B cell (primary cell): ENCODE results near the gene ABLIM3. TPM values are rescaled to one million over a fixed set of nuclear protein-coding genes. Genes with fewer than 3 reads are reported as not detected.

Experiments
- ATAC-seq: fragments of 200-7000 bp; cut with Tn5 transposase; one replicate; pipeline ENCODE4 v1.10.0; 2021; ENCODE audit warnings: low read depth, mild to moderate bottlenecking, moderate number of reproducible peaks, moderate library complexity
- CTCF ChIA-PET: fragments of 350-600 bp; sonication (Branson Sonifier 250); formaldehyde crosslinking; loops from one replicate; lab custom pipeline; 2021; ENCODE audit warnings: antibody characterized with exemption, inconsistent platforms; lab: Charles Lee
- POLR2A ChIA-PET: fragments of 350-600 bp; sonication (Branson Sonifier 250); formaldehyde crosslinking; loops from one replicate; lab custom pipeline; 2021; ENCODE audit warnings: antibody characterized with exemption; lab: Charles Lee
- DNase-seq: peaks from one replicate; pipeline ENCODE4 v3.0.0; 2013
- H2AFZ ChIP-seq: 2 replicates; pipeline ENCODE4 v1.6.1; 2012; ENCODE audit warnings: mild to moderate bottlenecking, low read depth, low read length; ENCODE audit not compliant: insufficient read depth, poor library complexity, severe bottlenecking
- H3K27ac ChIP-seq, 2 donors: 1 replicate in 1 of 2; 2 replicates in 1 of 2; pipeline ENCODE4 v1.5.1; 2012 to 2013; ENCODE audit warnings: low read length in 2 of 2, mild to moderate bottlenecking in 2 of 2, moderate library complexity in 1 of 2
- H3K27me3 ChIP-seq, 4 experiments: fragments of 200-600 bp in 1 of 4; sonication (generic) in 1 of 4; replicated peaks in 1 of 4; 1 replicate in 2 of 4; 2 replicates in 2 of 4; pipeline versions ENCODE4 v1.6.1 to v1.7.0; 2013 to 2016; ENCODE audit warnings: low read length in 3 of 4, mild to moderate bottlenecking in 2 of 4, mixed read lengths in 1 of 4, moderate library complexity in 1 of 4; ENCODE audit not compliant: insufficient read depth in 4 of 4, control insufficient read depth in 3 of 4; ENCODE audit errors: control extremely low read depth in 1 of 4
- H3K36me3 ChIP-seq, 2 experiments: replicated peaks in 1 of 2; 1 replicate in 1 of 2; 2 replicates in 1 of 2; pipeline versions ENCODE4 v1.6.1 to v1.7.1; 2013; ENCODE audit warnings: low read length in 1 of 2; ENCODE audit not compliant: insufficient read depth in 2 of 2, control insufficient read depth in 1 of 2; ENCODE audit errors: control extremely low read depth in 1 of 2, extremely low read depth in 1 of 2
- H3K4me1 ChIP-seq, 2 donors: fragments of 200-600 bp in 1 of 2; sonication (generic) in 1 of 2; 1 replicate in 1 of 2; 2 replicates in 1 of 2; pipeline versions ENCODE4 v1.5.1 to v1.6.1; 2013 to 2017; ENCODE audit warnings: low read length in 2 of 2; ENCODE audit not compliant: control insufficient read depth in 2 of 2, insufficient read depth in 2 of 2
- H3K4me2 ChIP-seq: replicated peaks from 2 replicates; pipeline ENCODE3; 2012; ENCODE audit warnings: mild to moderate bottlenecking, low read depth, low read length; ENCODE audit not compliant: poor library complexity, severe bottlenecking
- H3K4me3 ChIP-seq, 5 experiments: fragments of 200-600 bp in 1 of 5; sonication (generic) in 1 of 5; 1 replicate in 3 of 5; 2 replicates in 2 of 5; pipeline versions ENCODE4 v1.5.1 to v1.7.0; 2011 to 2016; ENCODE audit warnings: low read length in 4 of 5, mild to moderate bottlenecking in 4 of 5, low read depth in 2 of 5, control low read depth in 1 of 5, moderate library complexity in 1 of 5; ENCODE audit not compliant: insufficient read depth in 1 of 5; ENCODE audit errors: control extremely low read depth in 1 of 5, extremely low read depth in 1 of 5
- H3K79me2 ChIP-seq: fragments of 200-600 bp; sonication (generic); one replicate; pipeline ENCODE4 v1.6.0; 2016; ENCODE audit warnings: low read length; ENCODE audit not compliant: control insufficient read depth, insufficient read depth
- H3K9ac ChIP-seq: fragments of 200-600 bp; sonication (generic); 2 replicates; pipeline ENCODE4 v1.6.1; 2017; ENCODE audit warnings: mild to moderate bottlenecking, low read length, moderate library complexity
- H3K9me3 ChIP-seq, 3 donors: one replicate each; pipeline versions ENCODE4 v1.6.1 to v1.7.1; 2013; ENCODE audit warnings: low read length in 2 of 3; ENCODE audit not compliant: control insufficient read depth in 2 of 3, insufficient read depth in 1 of 3; ENCODE audit errors: control extremely low read depth in 1 of 3
- H4K20me1 ChIP-seq: 2 replicates; pipeline ENCODE4 v1.6.0; 2012; ENCODE audit warnings: mild to moderate bottlenecking, low read length; ENCODE audit not compliant: insufficient read depth, control insufficient read depth, poor library complexity, severe bottlenecking
- H3K27ac Mint-ChIP-seq: one replicate; pipeline ENCODE4 v1.8.0; 2021; ENCODE audit warnings: mixed read lengths
- H3K27me3 Mint-ChIP-seq: one replicate; pipeline ENCODE4 v1.8.0; 2021; ENCODE audit warnings: mixed read lengths
- H3K4me1 Mint-ChIP-seq: one replicate; pipeline ENCODE4 v1.8.0; 2021; ENCODE audit warnings: mixed read lengths
- H3K4me3 Mint-ChIP-seq: one replicate; pipeline ENCODE4 v1.8.0; 2021; ENCODE audit warnings: mixed read lengths
- H3K9me3 Mint-ChIP-seq: one replicate; pipeline ENCODE4 v1.8.0; 2022; ENCODE audit warnings: mixed read lengths; ENCODE audit not compliant: insufficient read depth
- CTCF ChIP-seq: fragments of 200-600 bp; IDR thresholded peaks from one replicate; pipeline ENCODE4 v1.8.0; 2022; ENCODE audit warnings: antibody characterized with exemption, mild to moderate bottlenecking
- EZH2 ChIP-seq: IDR thresholded peaks from 2 replicates; pipeline ENCODE4 v1.6.1; 2012; ENCODE audit warnings: borderline replicate concordance, low read depth, mild to moderate bottlenecking, moderate library complexity, low read length; ENCODE audit not compliant: insufficient read depth, poor library complexity, severe bottlenecking
- WGBS: methylation state at CpG from one replicate; pipeline ENCODE4 v1.1.5; 2013; ENCODE audit warnings: missing lambda C conversion rate; ENCODE audit not compliant: insufficient coverage; 5-methylcytosine and 5-hydroxymethylcytosine counted together
- intact Hi-C: fragments of 100-400 bp; cut with micrococcal nuclease; formaldehyde crosslinking; loops from one replicate; pipeline ENCODE4 v1.10.0; 2022
- polyA plus RNA-seq: library from polyadenylated mRNA; depleted of rRNA; stranded (reverse); fragments of >200 nt; gene quantifications from 2 replicates; pipeline ENCODE4 v1.2.3, GENCODE V29; 2012
- total RNA-seq, 2 donors: library from RNA; stranded (reverse); fragments of 120-200 nt in 1 of 2; gene quantifications; 1 replicate in 1 of 2; 2 replicates in 1 of 2; pipeline versions ENCODE4 v1.2.3 to v1.2.4, GENCODE V29; 2013 to 2022

The ABLIM3 gene
- total and polyA plus RNA-seq, 2 donors (not counting 1 experiment from before 2014, with no cell fraction given): not detected

GRCh38 chr5:149285153-149285552 lies 143.9 kb downstream of the ABLIM3 start:
- intact Hi-C loops: no loop called here
- POLR2A ChIA-PET: no interaction called here
- WGBS: 100% methylated on average over 1 of the region's 1 CpG

GRCh38 chr5:149288436-149288835 lies 147.1 kb downstream of the ABLIM3 start:
- intact Hi-C loops: no loop called here
- ATAC-seq: no peak
- no peaks in the 10 kb centered on the region for H3K4me1 Mint-ChIP-seq
- Histone ChIP-seq H3K27me3 (no peaks in the 10 kb centered on the region), H3K9ac (no peak overlapping the region), H4K20me1 (no peaks in the 10 kb centered on the region), H3K27ac (no peak overlapping the region), H3K9me3 (peaks cover 0 to 3% (median 0%) of the 10 kb centered on the region in 3 donors), H3K4me3 (no peak overlapping the region), H2AFZ (peak overlapping the region; percentile 46), H3K36me3 (no peaks in the 10 kb centered on the region), H3K4me1 (no peaks in the 10 kb centered on the region), H3K79me2 (no peaks in the 10 kb centered on the region), H3K4me2 (no peak overlapping the region)
- H3K27ac Mint-ChIP-seq: no peak overlapping the region
- DNase-seq: no peak
- 67% methylated on average over 3 of the region's 8 CpGs for WGBS
- TF ChIP-seq EZH2 (no peak), CTCF (no peak)
- POLR2A ChIA-PET: no interaction called here
- H3K4me3 Mint-ChIP-seq: no peak overlapping the region
- no peaks in the 10 kb centered on the region for H3K27me3 Mint-ChIP-seq
- H3K9me3 Mint-ChIP-seq: no peaks in the 10 kb centered on the region
- CTCF ChIA-PET: no interaction called here

More at GRCh38 chr5:149285153-149285552, 143.9 kb downstream of the ABLIM3 start:
- no peak overlapping the region for H2AFZ ChIP-seq
- H3K9me3 Mint-ChIP-seq: no peaks in the 10 kb centered on the region
- peaks cover 7% of the 10 kb centered on the region for H3K27me3 Mint-ChIP-seq
- H3K4me1 Mint-ChIP-seq: no peaks in the 10 kb centered on the region
- H3K4me1 ChIP-seq: no peaks in the 10 kb centered on the region
- no peak overlapping the region for H3K27ac Mint-ChIP-seq
- CTCF ChIA-PET: no interaction called here
- H3K27me3 ChIP-seq: peaks cover 0 to 4% (median 2%) of the 10 kb centered on the region in 4 experiments
- ATAC-seq (no peak), DNase-seq (no peak)
- H3K9me3 ChIP-seq: peaks cover 0 to 3% (median 0%) of the 10 kb centered on the region in 3 donors
- no peak overlapping the region for H3K4me3 ChIP-seq
- no peak overlapping the region for H3K4me3 Mint-ChIP-seq
- no peak for TF ChIP-seq EZH2
- no peak for TF ChIP-seq CTCF
- no peaks in the 10 kb centered on the region for H4K20me1 ChIP-seq
- H3K79me2 ChIP-seq: no peaks in the 10 kb centered on the region
- no peak overlapping the region for H3K4me2 ChIP-seq
- no peak overlapping the region for H3K27ac ChIP-seq
- H3K36me3 ChIP-seq: no peaks in the 10 kb centered on the region
- H3K9ac ChIP-seq: no peak overlapping the region
